ENCODE results near the gene CDH22.

The CDH22 gene

GRCh38 chr20:46176739-46177378 lies 131.4 kb downstream of the CDH22 start:
- H4K20me1 ChIP-seq (ENCODE audit: insufficient read depth, low read length), result peaks cover 7% of the 10 kb centered on the region
- H3K4me2 ChIP-seq (ENCODE audit: insufficient read depth, low read length), result no peak overlapping the region
- H3K79me2 ChIP-seq (ENCODE audit: insufficient read depth, low read length), result no peaks in the 10 kb centered on the region
- no peak overlapping the region for H3K9ac ChIP-seq (ENCODE audit: low read depth, low read length)
- TF ChIP-seq EZH2 (IDR thresholded peaks at IDR 0.05; ENCODE audit: borderline replicate concordance, low read depth, low read length, severe bottlenecking), result no peak
- TF ChIP-seq CTCF (IDR thresholded peaks at IDR 0.05; ENCODE audit: borderline replicate concordance, extremely low read depth, low read length, poor library complexity, severe bottlenecking), result no peak
- no peaks in the 10 kb centered on the region for H3K9me3 ChIP-seq (ENCODE audit: insufficient read depth, low read length, severe bottlenecking)
- H3K4me1 ChIP-seq (ENCODE audit: insufficient read depth, low read length), result no peaks in the 10 kb centered on the region
- DNase-seq (no peak), ATAC-seq (ENCODE audit: insufficient read depth, low read depth) (no peak)
- H3K36me3 ChIP-seq (ENCODE audit: insufficient read depth, low read length), result no peaks in the 10 kb centered on the region
- no peak overlapping the region for H3K27ac ChIP-seq (ENCODE audit: low read length)
- no peak overlapping the region for H2AFZ ChIP-seq (ENCODE audit: low read depth, low read length)
- peaks cover 12% of the 10 kb centered on the region for H3K27me3 ChIP-seq (ENCODE audit: insufficient read depth, low read length, poor library complexity)
- H3K4me3 ChIP-seq (ENCODE audit: low read depth in 1 of 2, low read length in 2 of 2), result no peak overlapping the region

DNA sequence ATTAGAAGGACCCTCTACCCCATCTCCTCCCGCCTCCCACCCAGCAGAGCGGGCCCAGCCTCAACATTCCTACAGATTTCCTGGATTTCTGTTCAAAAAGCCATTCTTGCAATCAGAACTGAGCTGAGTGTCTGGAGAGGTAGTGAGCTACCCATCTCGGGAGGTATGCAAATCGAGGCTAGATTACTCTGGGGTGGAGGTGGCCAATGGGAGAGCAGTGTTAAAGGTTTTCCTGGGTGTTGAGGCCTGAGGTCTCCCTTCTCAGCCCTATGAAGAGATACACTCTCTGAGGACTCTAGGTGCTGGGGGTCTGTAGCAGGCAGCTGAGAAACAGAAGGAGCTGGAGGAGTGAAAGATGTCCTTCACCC lies 133.2 kb downstream of the CDH22 start:
- no peak overlapping the region for H3K4me3 ChIP-seq (ENCODE audit: low read depth in 1 of 2, low read length in 2 of 2)
- no peaks in the 10 kb centered on the region for H3K36me3 ChIP-seq (ENCODE audit: insufficient read depth, low read length)
- peaks cover 7% of the 10 kb centered on the region for H4K20me1 ChIP-seq (ENCODE audit: insufficient read depth, low read length)
- H2AFZ ChIP-seq (ENCODE audit: low read depth, low read length), result no peak overlapping the region
- H3K27me3 ChIP-seq (ENCODE audit: insufficient read depth, low read length, poor library complexity), result peaks cover 9% of the 10 kb centered on the region
- H3K4me1 ChIP-seq (ENCODE audit: insufficient read depth, low read length), result no peaks in the 10 kb centered on the region
- DNase-seq (no peak), ATAC-seq (ENCODE audit: insufficient read depth, low read depth) (no peak)
- H3K27ac ChIP-seq (ENCODE audit: low read length), result no peak overlapping the region
- no peaks in the 10 kb centered on the region for H3K9me3 ChIP-seq (ENCODE audit: insufficient read depth, low read length, severe bottlenecking)
- no peak overlapping the region for H3K9ac ChIP-seq (ENCODE audit: low read depth, low read length)
- no peak overlapping the region for H3K4me2 ChIP-seq (ENCODE audit: insufficient read depth, low read length)
- TF ChIP-seq CTCF (IDR thresholded peaks at IDR 0.05; ENCODE audit: borderline replicate concordance, extremely low read depth, low read length, poor library complexity, severe bottlenecking), result no peak
- no peak for TF ChIP-seq EZH2 (IDR thresholded peaks at IDR 0.05; ENCODE audit: borderline replicate concordance, low read depth, low read length, severe bottlenecking)
- no peaks in the 10 kb centered on the region for H3K79me2 ChIP-seq (ENCODE audit: insufficient read depth, low read length)

- Histone ChIP-seq H2AFZ (ENCODE audit: low read depth, low read length) (no peak overlapping the region), H3K4me1 (ENCODE audit: insufficient read depth, low read length) (no peaks in the 10 kb centered on the region), H3K79me2 (ENCODE audit: insufficient read depth, low read length) (no peaks in the 10 kb centered on the region), H3K27me3 (ENCODE audit: insufficient read depth, low read length, poor library complexity) (peaks cover 6% of the 10 kb centered on the region), H3K9ac (ENCODE audit: low read depth, low read length) (no peak overlapping the region), H4K20me1 (ENCODE audit: insufficient read depth, low read length) (peaks cover 9% of the 10 kb centered on the region), H3K4me3 (ENCODE audit: low read depth in 1 of 2, low read length in 2 of 2) (no peak overlapping the region), H3K36me3 (ENCODE audit: insufficient read depth, low read length) (no peaks in the 10 kb centered on the region), H3K9me3 (ENCODE audit: insufficient read depth, low read length, severe bottlenecking) (no peaks in the 10 kb centered on the region), H3K27ac (ENCODE audit: low read length) (no peak overlapping the region), H3K4me2 (ENCODE audit: insufficient read depth, low read length) (no peak overlapping the region)
- DNase-seq (no peak), ATAC-seq (ENCODE audit: insufficient read depth, low read depth) (no peak)
- no peak for TF ChIP-seq CTCF (IDR thresholded peaks at IDR 0.05; ENCODE audit: borderline replicate concordance, extremely low read depth, low read length, poor library complexity, severe bottlenecking)
- TF ChIP-seq EZH2 (IDR thresholded peaks at IDR 0.05; ENCODE audit: borderline replicate concordance, low read depth, low read length, severe bottlenecking), result no peak
These were observed 133.7 kb downstream of the CDH22 start for GRCh38 chr20:46174469-46175126.

Data from DND-41 (cell line).